Right kidney (tissue), 9 donors: ENCODE results near the gene STK17A.

ENCODE experiments used
- DNase-seq: peaks from one replicate; pipeline ENCODE4 v3.0.0-alpha.2; 2016
- long read RNA-seq, 8 donors: transcript quantifications; one replicate each; lab custom pipeline, GENCODE V29; 2026

The STK17A gene
- long read RNA-seq, donor 1, transcript STK17A-201 (7 exons, 3,368 nt), result major isoform, 8 of 59 reads
- long read RNA-seq, donor 1, partial matches to known transcripts, result 49 of 59 reads
- long read RNA-seq, donor 1, other reads (novel, unspliced or antisense), result 0 of 59 reads
- long read RNA-seq, donor 2, transcript STK17A-201 (7 exons, 3,368 nt), result major isoform, 8 of 8 reads
- long read RNA-seq, donor 2, partial matches to known transcripts, result 0 of 8 reads
- long read RNA-seq, donor 2, other reads (novel, unspliced or antisense), result 0 of 8 reads
- long read RNA-seq, donor 3, partial matches to known transcripts, result 0 of 4 reads
- long read RNA-seq, donor 3, other reads (novel, unspliced or antisense), result 0 of 4 reads
- long read RNA-seq, donor 4, transcript STK17A-201 (7 exons, 3,368 nt), result major isoform, 6 of 6 reads
- long read RNA-seq, donor 4, partial matches to known transcripts, result 0 of 6 reads
- long read RNA-seq, donor 4, other reads (novel, unspliced or antisense), result 0 of 6 reads
- long read RNA-seq, donor 5, transcript STK17A-201 (7 exons, 3,368 nt), result major isoform, 6 of 15 reads
- long read RNA-seq, donor 5, partial matches to known transcripts, result 6 of 15 reads
- long read RNA-seq, donor 5, other reads (novel, unspliced or antisense), result 0 of 15 reads
- long read RNA-seq, donor 6, transcript STK17A-201 (7 exons, 3,368 nt), result major isoform, 6 of 6 reads
- long read RNA-seq, donor 6, partial matches to known transcripts, result 0 of 6 reads
- long read RNA-seq, donor 6, other reads (novel, unspliced or antisense), result 0 of 6 reads
- long read RNA-seq, donor 7, transcript STK17A-201 (7 exons, 3,368 nt), result major isoform, 8 of 135 reads
- long read RNA-seq, donor 7, partial matches to known transcripts, result 126 of 135 reads
- long read RNA-seq, donor 7, other reads (novel, unspliced or antisense), result 0 of 135 reads
- long read RNA-seq, donor 8, transcript STK17A-201 (7 exons, 3,368 nt), result major isoform, 10 of 10 reads
- long read RNA-seq, donor 8, partial matches to known transcripts, result 0 of 10 reads
- long read RNA-seq, donor 8, other reads (novel, unspliced or antisense), result 0 of 10 reads

GRCh38 chr7:43582503-43583423 is at the start of gene STK17A:
Gene STK17A, plus strand, starts transcription at chr7:43583108. Its CDS starts 136 bp downstream, at chr7:43583244.
- peak; percentile 91 for DNase-seq

- no peak for DNase-seq
Observed at GRCh38 chr7:43533801-43534479, 49.0 kb upstream of the STK17A start.

GRCh38 chr7:43535031-43535451 is 47.9 kb upstream of the STK17A start:
- no peak for DNase-seq

- DNase-seq, result no peak
Observed at GRCh38 chr7:43535810-43536585, 46.9 kb upstream of the STK17A start.

- DNase-seq, result no peak
Observed at GRCh38 chr7:43536773-43537172, 46.1 kb upstream of the STK17A start.

- no peak for DNase-seq
Observed at GRCh38 chr7:43537765-43538403, 45.0 kb upstream of the STK17A start.

- no peak for DNase-seq
Observed at GRCh38 chr7:43538404-43538771, 44.5 kb upstream of the STK17A start.

- DNase-seq, result no peak
Observed at GRCh38 chr7:43540471-43540870, 42.4 kb upstream of the STK17A start.

- DNase-seq, result no peak
Observed at GRCh38 chr7:43542716-43543115, 40.2 kb upstream of the STK17A start.

GRCh38 chr7:43546231-43546630 is 36.7 kb upstream of the STK17A start:
- no peak for DNase-seq

- DNase-seq, result no peak
Observed at GRCh38 chr7:43550427-43550826, 32.5 kb upstream of the STK17A start.

- no peak for DNase-seq
Observed at GRCh38 chr7:43552122-43552521, 30.8 kb upstream of the STK17A start.

- DNase-seq, result no peak
Observed at GRCh38 chr7:43553999-43554398, 28.9 kb upstream of the STK17A start.

- DNase-seq, result no peak
Observed at GRCh38 chr7:43554423-43554822, 28.5 kb upstream of the STK17A start.

GRCh38 chr7:43557831-43558495 is 24.9 kb upstream of the STK17A start:
- DNase-seq, result no peak

GRCh38 chr7:43559171-43559945 is 23.6 kb upstream of the STK17A start:
- no peak for DNase-seq

- DNase-seq, result no peak
Observed at GRCh38 chr7:43559946-43560335, 23.0 kb upstream of the STK17A start.

- no peak for DNase-seq
Observed at GRCh38 chr7:43560742-43561330, 22.1 kb upstream of the STK17A start.
